Astrocyte (in vitro differentiated cells and primary cell): ENCODE results near the gene CYB561D2. TPM values are rescaled to one million over a fixed set of nuclear protein-coding genes. Genes with fewer than 3 reads are reported as not detected.

Experiments used
- DNase-seq: peaks from one replicate; pipeline ENCODE4 v3.0.0-alpha.2; 2010; ENCODE audit warnings: low read depth
- FAIRE-seq: peaks from 2 replicates; lab custom pipeline; 2011; peaks lifted over from hg19 to GRCh38; lab: Jason Lieb, UNC
- H2AFZ ChIP-seq: 2 replicates; pipeline ENCODE4 v1.6.0; 2012; ENCODE audit warnings: low read depth, low read length, inconsistent platforms
- H3K27ac ChIP-seq: 2 replicates; pipeline ENCODE4 v1.5.1; 2011; ENCODE audit warnings: low read depth, low read length, inconsistent platforms
- H3K27me3 ChIP-seq: 2 replicates; pipeline ENCODE4 v1.6.0; 2011; ENCODE audit warnings: low read length, inconsistent platforms; ENCODE audit not compliant: insufficient read depth
- H3K36me3 ChIP-seq: 2 replicates; pipeline ENCODE4 v1.5.1; 2011; ENCODE audit warnings: low read length, inconsistent platforms; ENCODE audit not compliant: insufficient read depth
- H3K4me1 ChIP-seq: 2 replicates; pipeline ENCODE4 v1.5.1; 2011; ENCODE audit warnings: low read length, inconsistent platforms; ENCODE audit not compliant: insufficient read depth
- H3K4me2 ChIP-seq: 2 replicates; pipeline ENCODE4 v1.6.0; 2012; ENCODE audit warnings: low read length, inconsistent platforms
- H3K4me3 ChIP-seq: 2 replicates; pipeline ENCODE4 v1.5.1; 2011; ENCODE audit warnings: low read depth, mild to moderate bottlenecking, low read length, inconsistent platforms; ENCODE audit not compliant: insufficient read depth
- H3K79me2 ChIP-seq: 2 replicates; pipeline ENCODE4 v1.6.0; 2012; ENCODE audit warnings: mild to moderate bottlenecking, low read length, inconsistent platforms; ENCODE audit not compliant: insufficient read depth
- H3K9ac ChIP-seq: 2 replicates; pipeline ENCODE4 v1.6.0; 2012; ENCODE audit warnings: mild to moderate bottlenecking, low read length, inconsistent platforms
- H3K9me3 ChIP-seq: 2 replicates; pipeline ENCODE4 v1.5.1; 2012; ENCODE audit warnings: low read depth, mild to moderate bottlenecking, low read length, inconsistent platforms; ENCODE audit not compliant: insufficient read depth
- H4K20me1 ChIP-seq: 2 replicates; pipeline ENCODE4 v1.6.0; 2012; ENCODE audit warnings: low read length, inconsistent platforms; ENCODE audit not compliant: insufficient read depth
- H3K27ac Mint-ChIP-seq: one replicate; pipeline ENCODE4 v1.8.0; 2021; ENCODE audit warnings: mild to moderate bottlenecking, mixed read lengths; ENCODE audit not compliant: unreplicated experiment
- H3K27me3 Mint-ChIP-seq: one replicate; pipeline ENCODE4 v1.8.0; 2021; ENCODE audit warnings: low read depth, mixed read lengths; ENCODE audit not compliant: unreplicated experiment
- H3K36me3 Mint-ChIP-seq: one replicate; pipeline ENCODE4 v1.8.0; 2021; ENCODE audit warnings: low read depth, mixed read lengths; ENCODE audit not compliant: unreplicated experiment
- H3K4me1 Mint-ChIP-seq: one replicate; pipeline ENCODE4 v1.8.0; 2021; ENCODE audit warnings: low read depth, mixed read lengths; ENCODE audit not compliant: unreplicated experiment
- H3K4me3 Mint-ChIP-seq: one replicate; pipeline ENCODE4 v1.8.0; 2021; ENCODE audit warnings: mild to moderate bottlenecking, moderate library complexity, mixed read lengths; ENCODE audit not compliant: unreplicated experiment
- H3K9me3 Mint-ChIP-seq: one replicate; pipeline ENCODE4 v1.8.0; 2021; ENCODE audit warnings: mild to moderate bottlenecking, mixed read lengths; ENCODE audit not compliant: unreplicated experiment
- CTCF ChIP-seq: IDR thresholded peaks from 2 replicates; pipeline ENCODE4 v1.5.1; 2011; ENCODE audit warnings: low read depth, mild to moderate bottlenecking, inconsistent platforms, low read length, moderate library complexity; ENCODE audit not compliant: insufficient read depth
- EZH2 ChIP-seq: IDR thresholded peaks from 2 replicates; pipeline ENCODE4 v1.6.1; 2012; ENCODE audit warnings: mild to moderate bottlenecking, low read length, inconsistent platforms; ENCODE audit not compliant: insufficient read depth
- total RNA-seq: library from RNA; stranded (reverse); gene quantifications from 2 replicates; pipeline ENCODE4 v1.2.1, GENCODE V29; 2021

The CYB561D2 gene
- total RNA-seq, 1 donor from 2014 or later = 19.4 TPM

- no peak overlapping the region for H3K4me2 ChIP-seq
- H3K4me3 ChIP-seq = no peak overlapping the region
- no peaks in the 10 kb centered on the region for H4K20me1 ChIP-seq
- DNase-seq = no peak
- Mint-ChIP-seq H3K27ac (no peak overlapping the region), H3K4me3 (no peak overlapping the region), H3K36me3 (no peaks in the 10 kb centered on the region), H3K4me1 (no peaks in the 10 kb centered on the region), H3K27me3 (peaks cover 49% of the 10 kb centered on the region), H3K9me3 (no peaks in the 10 kb centered on the region)
- no peaks in the 10 kb centered on the region for H3K4me1 ChIP-seq
- H3K9me3 ChIP-seq = no peaks in the 10 kb centered on the region
- H3K27me3 ChIP-seq = no peaks in the 10 kb centered on the region
- no peak overlapping the region for H3K9ac ChIP-seq
- no peak for FAIRE-seq
- H3K36me3 ChIP-seq = no peaks in the 10 kb centered on the region
- TF ChIP-seq CTCF (no peak), EZH2 (no peak)
- H3K27ac ChIP-seq = no peak overlapping the region
- no peaks in the 10 kb centered on the region for H3K79me2 ChIP-seq
- H2AFZ ChIP-seq = no peak overlapping the region
Measured at GRCh38 chr3:50380405-50381085, 29.9 kb downstream of the CYB561D2 start.

- H3K27ac ChIP-seq = no peak overlapping the region
- H4K20me1 ChIP-seq = no peaks in the 10 kb centered on the region
- no peak overlapping the region for H3K27ac Mint-ChIP-seq
- no peaks in the 10 kb centered on the region for H3K27me3 ChIP-seq
- DNase-seq = no peak
- peaks cover 54% of the 10 kb centered on the region for H3K27me3 Mint-ChIP-seq
- H3K4me2 ChIP-seq = no peak overlapping the region
- H3K4me1 ChIP-seq = no peaks in the 10 kb centered on the region
- H3K36me3 ChIP-seq = no peaks in the 10 kb centered on the region
- no peak overlapping the region for H2AFZ ChIP-seq
- H3K4me3 ChIP-seq = no peak overlapping the region
- H3K9me3 ChIP-seq = no peaks in the 10 kb centered on the region
- no peaks in the 10 kb centered on the region for H3K36me3 Mint-ChIP-seq
- TF ChIP-seq EZH2 (no peak), CTCF (no peak)
- H3K4me1 Mint-ChIP-seq = no peaks in the 10 kb centered on the region
- H3K4me3 Mint-ChIP-seq = no peak overlapping the region
- no peak for FAIRE-seq
- H3K9me3 Mint-ChIP-seq = no peaks in the 10 kb centered on the region
- H3K79me2 ChIP-seq = no peaks in the 10 kb centered on the region
- no peak overlapping the region for H3K9ac ChIP-seq
Measured at GRCh38 chr3:50381383-50381782, 30.7 kb downstream of the CYB561D2 start.

GRCh38 chr3:50382722-50383121 is 32.1 kb downstream of the CYB561D2 start:
- Mint-ChIP-seq H3K27me3 (peaks cover 57% of the 10 kb centered on the region), H3K27ac (no peak overlapping the region), H3K36me3 (no peaks in the 10 kb centered on the region), H3K9me3 (no peaks in the 10 kb centered on the region), H3K4me3 (no peak overlapping the region), H3K4me1 (no peaks in the 10 kb centered on the region)
- no peaks in the 10 kb centered on the region for H3K36me3 ChIP-seq
- FAIRE-seq (no peak), DNase-seq (no peak)
- H3K27me3 ChIP-seq = no peaks in the 10 kb centered on the region
- no peaks in the 10 kb centered on the region for H3K4me1 ChIP-seq
- no peaks in the 10 kb centered on the region for H3K79me2 ChIP-seq
- no peak overlapping the region for H2AFZ ChIP-seq
- H3K9ac ChIP-seq = no peak overlapping the region
- no peak overlapping the region for H3K27ac ChIP-seq
- no peaks in the 10 kb centered on the region for H4K20me1 ChIP-seq
- TF ChIP-seq EZH2 = no peak
- TF ChIP-seq CTCF = no peak
- H3K4me2 ChIP-seq = no peak overlapping the region
- H3K4me3 ChIP-seq = no peak overlapping the region
- no peaks in the 10 kb centered on the region for H3K9me3 ChIP-seq
